Naive thymus-derived CD4-positive, alpha-beta T cell (primary cell): ENCODE measurements around the gene TIMP1. TPM values are rescaled to one million over a fixed set of nuclear protein-coding genes. Genes with fewer than 3 reads are reported as not detected.

Experiments used
- ATAC-seq: fragments of 150-1000 bp; cut with Tn5 transposase; 2 replicates; pipeline ENCODE4 v1.10.0; 2021; ENCODE audit warnings: mild to moderate bottlenecking, moderate library complexity
- CTCF ChIA-PET: fragments of 350-600 bp; sonication (Branson Sonifier 250); formaldehyde crosslinking; loops from one replicate; lab custom pipeline; 2021; ENCODE audit warnings: antibody characterized with exemption; lab: Charles Lee
- POLR2A ChIA-PET: fragments of 350-600 bp; sonication (Branson Sonifier 250); formaldehyde crosslinking; loops from one replicate; lab custom pipeline; 2021; ENCODE audit warnings: antibody characterized with exemption, inconsistent platforms; lab: Charles Lee
- DNase-seq, 9 donors: peaks; one replicate each; pipeline versions ENCODE4 v3.0.0 to v3.0.0-alpha.2; 2020 to 2022; ENCODE audit warnings: mixed read lengths in 1 of 9
- H3K27ac ChIP-seq: one replicate; pipeline ENCODE4 v1.7.0; 2013; ENCODE audit warnings: mild to moderate bottlenecking, low read depth, low read length, moderate library complexity
- H3K27me3 ChIP-seq, 2 donors: one replicate each; pipeline ENCODE4 v1.7.0; 2013; ENCODE audit warnings: low read length in 2 of 2, mild to moderate bottlenecking in 2 of 2, moderate library complexity in 2 of 2; ENCODE audit not compliant: control insufficient read depth in 2 of 2, insufficient read depth in 2 of 2
- H3K36me3 ChIP-seq, 3 experiments: 1 replicate in 2 of 3; 2 replicates in 1 of 3; pipeline ENCODE4 v1.7.0; 2013; ENCODE audit warnings: low read length in 3 of 3, mild to moderate bottlenecking in 3 of 3, moderate library complexity in 1 of 3; ENCODE audit not compliant: insufficient read depth in 3 of 3, control insufficient read depth in 2 of 3
- H3K4me1 ChIP-seq, 2 donors: one replicate each; pipeline ENCODE4 v1.7.0; 2013; ENCODE audit warnings: low read length in 2 of 2, mild to moderate bottlenecking in 2 of 2, moderate library complexity in 1 of 2; ENCODE audit not compliant: control insufficient read depth in 2 of 2, insufficient read depth in 2 of 2
- H3K4me3 ChIP-seq: 2 replicates; pipeline ENCODE4 v1.7.0; 2013; ENCODE audit warnings: mild to moderate bottlenecking, low read length
- H3K9me3 ChIP-seq, 3 experiments: 1 replicate in 2 of 3; 2 replicates in 1 of 3; pipeline ENCODE4 v1.7.0; 2013; ENCODE audit warnings: low read length in 3 of 3; ENCODE audit not compliant: control insufficient read depth in 2 of 3
- H3K27ac Mint-ChIP-seq, 9 donors: one replicate each; pipeline ENCODE4 v1.8.0; 2020 to 2022; ENCODE audit warnings: mixed read lengths in 9 of 9, mild to moderate bottlenecking in 8 of 9, moderate library complexity in 5 of 9, inconsistent platforms in 2 of 9
- H3K27me3 Mint-ChIP-seq, 5 donors: one replicate each; pipeline ENCODE4 v1.8.0; 2021 to 2022; ENCODE audit warnings: mixed read lengths in 5 of 5, mild to moderate bottlenecking in 1 of 5
- H3K36me3 Mint-ChIP-seq, 5 donors: one replicate each; pipeline ENCODE4 v1.8.0; 2020 to 2022; ENCODE audit warnings: mixed read lengths in 5 of 5, mild to moderate bottlenecking in 3 of 5, inconsistent platforms in 1 of 5
- H3K4me1 Mint-ChIP-seq, 7 donors: one replicate each; pipeline ENCODE4 v1.8.0; 2020 to 2022; ENCODE audit warnings: mixed read lengths in 7 of 7, mild to moderate bottlenecking in 3 of 7, inconsistent platforms in 1 of 7
- H3K4me3 Mint-ChIP-seq, 10 donors: one replicate each; pipeline ENCODE4 v1.8.0; 2020 to 2022; ENCODE audit warnings: mild to moderate bottlenecking in 10 of 10, mixed read lengths in 10 of 10, moderate library complexity in 6 of 10, inconsistent platforms in 2 of 10
- H3K9me3 Mint-ChIP-seq, 11 donors: one replicate each; pipeline ENCODE4 v1.8.0; 2020 to 2022; ENCODE audit warnings: mixed read lengths in 11 of 11, mild to moderate bottlenecking in 4 of 11, inconsistent platforms in 1 of 11, moderate library complexity in 1 of 11
- intact Hi-C, 2 donors: fragments of 100-400 bp; cut with micrococcal nuclease; formaldehyde crosslinking; loops; one replicate each; pipeline ENCODE4 v1.15.1; 2023
- polyA plus RNA-seq, 2 donors: library from polyadenylated mRNA; unstranded; fragments of 300-500 nt; fragmentation: Illumina TruSeq; gene quantifications; one replicate each; pipeline ENCODE4 v1.2.3, GENCODE V29; 2021
- total RNA-seq, 6 experiments: library from RNA in 5 of 6; stranded (reverse) in 5 of 6; gene quantifications; 1 replicate in 5 of 6; 2 replicates in 1 of 6; pipeline ENCODE4 v1.2.3 and lab custom pipeline; 2021 to 2026

The TIMP1 gene
- total and polyA plus RNA-seq, 7 experiments from 2014 or later: 47.0 to 117 (median 85.2) TPM

GRCh38 chrX:47623540-47624027 is 41.3 kb downstream of the TIMP1 start:
- Histone ChIP-seq H3K4me3 (peak overlapping the region; percentile 55), H3K9me3 (no peaks in the 10 kb centered on the region), H3K27ac (peak overlapping the region; percentile 41), H3K4me1 (peaks cover 4% of the 10 kb centered on the region in 2 donors), H3K27me3 (no peaks in the 10 kb centered on the region), H3K36me3 (peaks cover 0 to 4% (median 0%) of the 10 kb centered on the region in 3 experiments)
- H3K27ac Mint-ChIP-seq: peak overlapping the region in 5 of 9 donors; percentile 23 to 83 (median 77)
- peaks cover 0 to 2% (median 0%) of the 10 kb centered on the region in 11 donors for H3K9me3 Mint-ChIP-seq
- ChIA-PET POLR2A (interaction anchor here (0.6 to 2.8 kb wide), 10 partner anchors 13 to 1567 kb away, joined by 3 to 9 read pairs (median 4); partner anchors contain the start of genes TBC1D25 and TIMP1), CTCF (interaction anchor here (1.6 kb wide), 1 partner anchor 82 kb away, joined by 3 read pairs; no protein-coding TSS in a partner anchor)
- H3K27me3 Mint-ChIP-seq: peaks cover 0 to 36% (median 3%) of the 10 kb centered on the region in 5 donors
- ATAC-seq (peak; percentile 51), DNase-seq (peak in 7 of 9 donors; percentile 47 to 64 (median 56))
- peaks cover 0 to 9% (median 0%) of the 10 kb centered on the region in 5 donors for H3K36me3 Mint-ChIP-seq
- H3K4me3 Mint-ChIP-seq: peak overlapping the region; percentile 75 to 92 (median 86)
- peaks cover 0 to 44% (median 18%) of the 10 kb centered on the region in 7 donors for H3K4me1 Mint-ChIP-seq
- intact Hi-C loops: loop anchor here (1.0 to 5.0 kb wide), 3 partner anchors 27 to 431 kb away; partner anchors contain the start of genes ELK1 (in 1 of the 2), TIMP1 (in 1 of the 2) and UBA1 (in 1 of the 2)

GRCh38 chrX:47625365-47625764 is 43.1 kb downstream of the TIMP1 start:
- Histone ChIP-seq H3K4me1 (peaks cover under 1 to 3% of the 10 kb centered on the region in 2 donors), H3K27ac (no peak overlapping the region), H3K27me3 (no peaks in the 10 kb centered on the region), H3K36me3 (peaks cover 0 to 4% (median 0%) of the 10 kb centered on the region in 3 experiments), H3K4me3 (no peak overlapping the region), H3K9me3 (no peaks in the 10 kb centered on the region)
- CTCF ChIA-PET: interaction anchor here (1.6 kb wide), 1 partner anchor 84 kb away, joined by 3 read pairs; no protein-coding TSS in a partner anchor
- Mint-ChIP-seq H3K4me3 (peak overlapping the region in 3 of 10 donors; percentile 6 to 42 (median 41)), H3K27ac (peak overlapping the region in 1 of 9 donors; percentile 51), H3K36me3 (peaks cover 0 to 9% (median 0%) of the 10 kb centered on the region in 5 donors), H3K4me1 (peaks cover 0 to 39% (median 27%) of the 10 kb centered on the region in 7 donors), H3K27me3 (peaks cover 0 to 27% (median 0%) of the 10 kb centered on the region in 5 donors), H3K9me3 (peaks cover 0 to 4% (median 0%) of the 10 kb centered on the region in 11 donors)
- DNase-seq (no peak), ATAC-seq (no peak)
- POLR2A ChIA-PET: interaction anchor here (1.0 to 2.8 kb wide), 2 partner anchors 12 to 29 kb away, joined by 3 to 9 read pairs; no protein-coding TSS in a partner anchor
- intact Hi-C loops: no loop called here

- Histone ChIP-seq H3K27ac (peak overlapping the region; percentile 64), H3K9me3 (no peaks in the 10 kb centered on the region), H3K36me3 (peaks cover 0 to 4% (median 0%) of the 10 kb centered on the region in 3 experiments), H3K4me3 (peak overlapping the region; percentile 33), H3K27me3 (no peaks in the 10 kb centered on the region), H3K4me1 (peaks cover 0 to 3% of the 10 kb centered on the region in 2 donors)
- peak in 4 of 9 donors; percentile 14 to 35 (median 30) for DNase-seq
- Mint-ChIP-seq H3K36me3 (peaks cover 0 to 9% (median 0%) of the 10 kb centered on the region in 5 donors), H3K27ac (peak overlapping the region; percentile 72 to 95 (median 89)), H3K27me3 (peaks cover 0 to 3% (median 0%) of the 10 kb centered on the region in 5 donors), H3K4me3 (peak overlapping the region; percentile 83 to 95 (median 90)), H3K9me3 (peaks cover 0 to 2% (median 0%) of the 10 kb centered on the region in 11 donors), H3K4me1 (peaks cover 0 to 34% (median 28%) of the 10 kb centered on the region in 7 donors)
- intact Hi-C loops: loop anchor here in 1 of 2 donors (1.0 to 2.0 kb wide), 5 partner anchors 8 to 88 kb away; partner anchors contain the start of genes ARAF, ELK1 and TIMP1
- peak; percentile 33 for ATAC-seq
- CTCF ChIA-PET: interaction anchor here (0.9 to 2.5 kb wide), 5 partner anchors 13 to 90 kb away, joined by 4 to 15 read pairs (median 5); no protein-coding TSS in a partner anchor
- POLR2A ChIA-PET: interaction anchor here (0.8 to 2.2 kb wide), 6 partner anchors 10 to 72 kb away, joined by 3 to 11 read pairs (median 5); partner anchors contain the start of genes ARAF and SYN1
Observed at GRCh38 chrX:47628982-47629381, 46.7 kb downstream of the TIMP1 start.

- Mint-ChIP-seq H3K27ac (peak within 1 kb of the TSS; percentile 72 to 95 (median 91)), H3K4me1 (peaks cover 0 to 31% (median 27%) of the 10 kb centered on the region in 7 donors), H3K9me3 (peaks cover 0 to 2% (median 0%) of the 10 kb centered on the region in 11 donors), H3K36me3 (peaks cover 0 to 9% (median 0%) of the 10 kb centered on the region in 5 donors), H3K4me3 (peak within 1 kb of the TSS; percentile 83 to 95 (median 90)), H3K27me3 (no peaks in the 10 kb centered on the region)
- Histone ChIP-seq H3K36me3 (peaks cover 0 to 7% (median 0%) of the 10 kb centered on the region in 3 experiments), H3K4me3 (peak within 1 kb of the TSS; percentile 61), H3K27ac (peak within 1 kb of the TSS; percentile 64), H3K9me3 (no peaks in the 10 kb centered on the region), H3K27me3 (no peaks in the 10 kb centered on the region), H3K4me1 (peaks cover 3% of the 10 kb centered on the region in 2 donors)
- DNase-seq: peak in 4 of 9 donors; percentile 35 to 45 (median 42)
- intact Hi-C loops: loop anchor here in 1 of 2 donors (1.0 to 5.0 kb wide), 6 partner anchors 8 to 412 kb away; partner anchors contain the start of genes ARAF, CDK16, ELK1 and TIMP1
- POLR2A ChIA-PET: interaction anchor here (0.5 to 2.2 kb wide), 13 partner anchors 10 to 268 kb away, joined by 3 to 12 read pairs (median 4); partner anchors contain the start of genes ARAF, ELK1 and SYN1
- peak; percentile 61 for ATAC-seq
- CTCF ChIA-PET: interaction anchor here (1.1 to 2.5 kb wide), 3 partner anchors 12 to 90 kb away, joined by 4 to 15 read pairs (median 5); no protein-coding TSS in a partner anchor
Observed at GRCh38 chrX:47629419-47630200, 47.4 kb downstream of the TIMP1 start, which contains the start of gene CFP. TSS of gene CFP (minus strand) at chrX:47629930. CDS start at chrX:47629844, 86 bp downstream.

- H3K4me1 Mint-ChIP-seq: peaks cover 0 to 31% (median 25%) of the 10 kb centered on the region in 7 donors
- peaks cover 0 to 2% (median 0%) of the 10 kb centered on the region in 11 donors for H3K9me3 Mint-ChIP-seq
- no peaks in the 10 kb centered on the region for H3K27me3 Mint-ChIP-seq
- no peak overlapping the region for H3K4me3 Mint-ChIP-seq
- CTCF ChIA-PET: no interaction called here
- POLR2A ChIA-PET: interaction anchor here (0.5 to 1.9 kb wide), 3 partner anchors 9 to 80 kb away, joined by 3 to 12 read pairs (median 3); no protein-coding TSS in a partner anchor
- intact Hi-C loops: loop anchor here in 1 of 2 donors (5.0 kb wide), 1 partner anchor 414 kb away; the partner anchor contains the start of gene CDK16
- ATAC-seq: no peak
- no peak for DNase-seq
- Histone ChIP-seq H3K4me3 (no peak overlapping the region), H3K9me3 (no peaks in the 10 kb centered on the region), H3K27ac (no peak overlapping the region), H3K27me3 (no peaks in the 10 kb centered on the region), H3K4me1 (peaks cover 3 to 7% of the 10 kb centered on the region in 2 donors), H3K36me3 (peaks cover 0 to 9% (median 0%) of the 10 kb centered on the region in 3 experiments)
- peaks cover 0 to 5% (median 0%) of the 10 kb centered on the region in 5 donors for H3K36me3 Mint-ChIP-seq
- peak overlapping the region in 2 of 9 donors; percentile 8 to 95 for H3K27ac Mint-ChIP-seq
Observed at GRCh38 chrX:47631676-47632075, 49.4 kb downstream of the TIMP1 start.
